Smooth muscle cell (in vitro differentiated cells): ENCODE results near the gene SMG6. TPM values are rescaled to one million over a fixed set of nuclear protein-coding genes. Genes with fewer than 3 reads are reported as not detected.

Source experiments
- DNase-seq: peaks from one replicate; lab custom pipeline; 2025; ENCODE audit not compliant: unreplicated experiment; lab: John Stamatoyannopoulos, UW
- H2AFZ ChIP-seq: fragments of 200-600 bp; sonication (generic); 2 replicates; pipeline ENCODE4 v1.6.0; 2016; ENCODE audit warnings: antibody characterized with exemption, low read depth, mild to moderate bottlenecking
- H3F3A ChIP-seq: fragments of 200-600 bp; sonication (generic); 2 replicates; pipeline ENCODE4 v1.6.0; 2017; ENCODE audit warnings: antibody characterized with exemption, low read depth
- H3K27ac ChIP-seq: fragments of 200-600 bp; sonication (generic); 2 replicates; pipeline ENCODE4 v1.5.1; 2016; ENCODE audit warnings: low read depth, mild to moderate bottlenecking
- H3K27me3 ChIP-seq: fragments of 200-600 bp; sonication (generic); 2 replicates; pipeline ENCODE4 v1.6.1; 2016; ENCODE audit warnings: low read depth, mild to moderate bottlenecking
- H3K36me3 ChIP-seq: fragments of 200-600 bp; sonication (generic); 2 replicates; pipeline ENCODE4 v1.5.1; 2016; ENCODE audit warnings: low read depth
- H3K4me1 ChIP-seq: fragments of 200-600 bp; sonication (generic); 2 replicates; pipeline ENCODE4 v1.5.1; 2016; ENCODE audit warnings: low read depth
- H3K4me2 ChIP-seq: fragments of 200-600 bp; sonication (generic); 2 replicates; pipeline ENCODE4 v1.6.0; 2016; ENCODE audit warnings: mild to moderate bottlenecking
- H3K4me3 ChIP-seq: fragments of 200-600 bp; sonication (generic); 2 replicates; pipeline ENCODE4 v1.5.1; 2016; ENCODE audit warnings: mild to moderate bottlenecking
- H3K79me2 ChIP-seq: fragments of 200-600 bp; sonication (generic); 2 replicates; pipeline ENCODE4 v1.6.0; 2016; ENCODE audit warnings: low read depth, mild to moderate bottlenecking
- H3K9ac ChIP-seq: fragments of 200-600 bp; sonication (generic); 2 replicates; pipeline ENCODE4 v1.6.0; 2016; ENCODE audit warnings: low read depth
- H3K9me3 ChIP-seq: fragments of 200-600 bp; sonication (generic); replicated peaks from 2 replicates; pipeline ENCODE4 v1.5.1; 2016; ENCODE audit warnings: low read depth
- H4K20me1 ChIP-seq: fragments of 200-600 bp; sonication (generic); 2 replicates; pipeline ENCODE4 v1.6.0; 2016; ENCODE audit warnings: low read depth
- WGBS: methylation state at CpG from one replicate; pipeline ENCODE4 v1.1.7; 2016; ENCODE audit warnings: low lambda C conversion rate; 5-methylcytosine and 5-hydroxymethylcytosine counted together
- polyA plus RNA-seq: library from polyadenylated mRNA; unstranded; fragments of >200 nt; fragmentation: Nextera tagmentation; extraction: Ambion mirVana; gene quantifications from 2 replicates; pipeline ENCODE4 v1.2.1, GENCODE V29; 2016
- total RNA-seq: library from RNA; depleted of rRNA; stranded (reverse); fragments of >200 nt; gene quantifications from 2 replicates; pipeline ENCODE4 v1.2.3, GENCODE V29; 2014
- TF ChIP-seq, protein P1 (sequence below): fragments of 200-600 bp; sonication (generic); IDR thresholded peaks from 2 replicates; pipeline ENCODE4 v1.5.1; 2017; ENCODE audit warnings: borderline replicate concordance, mild to moderate bottlenecking, antibody characterized with exemption; ENCODE audit not compliant: insufficient read depth, poor library complexity, severe bottlenecking

The SMG6 gene
- total and polyA plus RNA-seq, 2 experiments from 2014 or later: 10.6 to 21.4 TPM

DNA sequence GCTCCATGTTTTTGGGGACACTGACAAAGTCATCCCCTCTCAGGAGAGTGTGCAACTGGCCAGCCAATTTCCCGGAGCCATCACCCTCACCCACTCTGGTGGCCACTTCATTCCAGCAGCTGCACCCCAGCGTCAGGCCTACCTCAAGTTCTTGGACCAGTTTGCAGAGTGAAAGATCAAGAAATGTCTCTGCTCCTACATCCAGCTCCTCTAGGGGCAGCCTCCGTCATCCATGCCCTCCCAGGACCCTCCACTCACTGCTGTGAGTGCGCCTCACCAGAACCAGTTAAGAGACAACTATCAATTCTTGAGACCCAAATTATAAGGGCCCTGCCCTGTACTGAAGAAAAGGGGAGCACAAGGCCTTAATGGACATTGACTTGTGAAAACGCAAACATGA is 260.7 kb downstream of the SMG6 start:
- H3K27ac ChIP-seq: peak overlapping the region; percentile 86
- peak overlapping the region; percentile 85 for H3K9ac ChIP-seq
- no peaks in the 10 kb centered on the region for H4K20me1 ChIP-seq
- TF ChIP-seq, protein P1, sequence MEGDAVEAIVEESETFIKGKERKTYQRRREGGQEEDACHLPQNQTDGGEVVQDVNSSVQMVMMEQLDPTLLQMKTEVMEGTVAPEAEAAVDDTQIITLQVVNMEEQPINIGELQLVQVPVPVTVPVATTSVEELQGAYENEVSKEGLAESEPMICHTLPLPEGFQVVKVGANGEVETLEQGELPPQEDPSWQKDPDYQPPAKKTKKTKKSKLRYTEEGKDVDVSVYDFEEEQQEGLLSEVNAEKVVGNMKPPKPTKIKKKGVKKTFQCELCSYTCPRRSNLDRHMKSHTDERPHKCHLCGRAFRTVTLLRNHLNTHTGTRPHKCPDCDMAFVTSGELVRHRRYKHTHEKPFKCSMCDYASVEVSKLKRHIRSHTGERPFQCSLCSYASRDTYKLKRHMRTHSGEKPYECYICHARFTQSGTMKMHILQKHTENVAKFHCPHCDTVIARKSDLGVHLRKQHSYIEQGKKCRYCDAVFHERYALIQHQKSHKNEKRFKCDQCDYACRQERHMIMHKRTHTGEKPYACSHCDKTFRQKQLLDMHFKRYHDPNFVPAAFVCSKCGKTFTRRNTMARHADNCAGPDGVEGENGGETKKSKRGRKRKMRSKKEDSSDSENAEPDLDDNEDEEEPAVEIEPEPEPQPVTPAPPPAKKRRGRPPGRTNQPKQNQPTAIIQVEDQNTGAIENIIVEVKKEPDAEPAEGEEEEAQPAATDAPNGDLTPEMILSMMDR: no peak
- H3K4me1 ChIP-seq: peaks cover 7% of the 10 kb centered on the region
- no peak overlapping the region for H2AFZ ChIP-seq
- H3K79me2 ChIP-seq: peaks cover 21% of the 10 kb centered on the region
- WGBS: 97% methylated on average over 5 of the region's 5 CpGs
- H3K4me2 ChIP-seq: peak overlapping the region; percentile 87
- H3K27me3 ChIP-seq: no peaks in the 10 kb centered on the region
- no peak for DNase-seq
- H3K9me3 ChIP-seq: no peaks in the 10 kb centered on the region
- H3K36me3 ChIP-seq: no peaks in the 10 kb centered on the region
- H3F3A ChIP-seq: peaks cover 12% of the 10 kb centered on the region
- peak overlapping the region; percentile 63 for H3K4me3 ChIP-seq

GRCh38 chr17:2042390-2042847 is 261.2 kb downstream of the SMG6 start:
- peak overlapping the region; percentile 63 for H3K4me3 ChIP-seq
- no peaks in the 10 kb centered on the region for H3K9me3 ChIP-seq
- H3K36me3 ChIP-seq: no peaks in the 10 kb centered on the region
- DNase-seq: no peak
- H3K9ac ChIP-seq: peak overlapping the region; percentile 85
- peaks cover 12% of the 10 kb centered on the region for H3F3A ChIP-seq
- TF ChIP-seq, protein P1: no peak
- H3K27ac ChIP-seq: peak overlapping the region; percentile 86
- H3K4me1 ChIP-seq: peaks cover 7% of the 10 kb centered on the region
- no peaks in the 10 kb centered on the region for H4K20me1 ChIP-seq
- H3K79me2 ChIP-seq: peaks cover 21% of the 10 kb centered on the region
- H3K4me2 ChIP-seq: peak overlapping the region; percentile 87
- no peaks in the 10 kb centered on the region for H3K27me3 ChIP-seq
- peak overlapping the region; percentile 8 for H2AFZ ChIP-seq
- 32% methylated on average over 17 of the region's 17 CpGs for whole genome bisulfite sequencing

DNA sequence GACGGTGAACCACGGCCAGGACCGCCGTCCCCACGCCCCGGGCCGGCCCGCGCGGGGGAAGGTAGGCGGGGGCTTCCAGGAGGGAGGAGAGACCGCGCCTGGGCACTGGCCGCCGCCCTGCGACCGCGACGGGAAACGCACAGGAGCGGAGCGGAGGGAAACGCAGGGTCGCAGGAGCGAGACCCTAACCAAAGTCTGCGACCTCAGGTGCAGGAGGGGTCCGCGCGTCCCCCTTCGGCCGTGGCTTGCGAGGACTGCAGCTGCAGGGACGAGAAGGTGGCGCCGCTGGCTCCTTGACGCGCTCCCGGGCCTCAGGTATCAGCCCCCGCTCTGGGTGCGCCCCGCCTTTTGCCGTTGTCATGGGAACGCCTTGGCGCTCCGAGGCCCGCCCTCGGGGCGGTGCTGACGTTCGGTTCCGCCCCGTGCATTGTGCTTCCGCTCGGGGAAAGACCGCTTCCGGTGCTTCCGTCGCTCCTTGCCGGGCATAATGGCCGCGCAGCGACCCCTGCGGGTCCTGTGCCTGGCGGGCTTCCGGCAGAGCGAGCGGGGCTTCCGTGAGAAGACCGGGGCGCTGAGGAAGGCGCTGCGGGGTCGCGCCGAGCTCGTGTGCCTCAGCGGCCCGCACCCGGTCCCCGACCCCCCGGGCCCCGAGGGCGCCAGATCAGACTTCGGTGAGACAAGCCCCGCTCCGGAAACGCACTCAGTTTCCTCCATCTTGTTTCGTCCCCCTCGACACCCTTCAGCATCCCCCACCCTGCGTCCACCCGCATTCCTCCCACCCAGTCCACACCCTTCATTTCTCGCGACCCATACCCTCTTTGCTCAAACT is 261.8 kb downstream of the SMG6 start, which contains the start of gene OVCA2:
OVCA2 (plus strand) TSS at position 462 of the 829 bp plus-strand sequence; CDS start at position 488, 26 bp downstream.
- peak; percentile 90 for DNase-seq

More for the DNA sequence above, 261.8 kb downstream of the SMG6 start, which contains the start of gene OVCA2:
- peak within 1 kb of the TSS; percentile 85 for H3K9ac ChIP-seq
- peak within 1 kb of the TSS; percentile 86 for H3K27ac ChIP-seq
- H3K36me3 ChIP-seq: no peaks in the 10 kb centered on the region
- H3K79me2 ChIP-seq: peaks cover 21% of the 10 kb centered on the region
- no peaks in the 10 kb centered on the region for H3K27me3 ChIP-seq
- H3F3A ChIP-seq: peaks cover 12% of the 10 kb centered on the region
- peak within 1 kb of the TSS; percentile 87 for H3K4me2 ChIP-seq
- H2AFZ ChIP-seq: peak within 1 kb of the TSS; percentile 8
- WGBS: 1% methylated on average over 81 of the region's 93 CpGs
- no peaks in the 10 kb centered on the region for H3K9me3 ChIP-seq
- TF ChIP-seq, protein P1: peak; percentile 62
- no peaks in the 10 kb centered on the region for H4K20me1 ChIP-seq
- peaks cover 7% of the 10 kb centered on the region for H3K4me1 ChIP-seq
- peak within 1 kb of the TSS; percentile 63 for H3K4me3 ChIP-seq
